HepG2 (cell line): Measurements from ENCODE around the gene EIF6. TPM values are rescaled to one million over a fixed set of nuclear protein-coding genes. Genes with fewer than 3 reads are reported as not detected.

ENCODE experiments used
- ARHGAP35 ChIP-seq: sonication (generic); formaldehyde crosslinking; IDR thresholded peaks from 2 replicates; pipeline ENCODE4 v1.9.0; 2022; ENCODE audit warnings: mild to moderate bottlenecking, inconsistent platforms, moderate library complexity, missing genetic modification reagents, borderline replicate concordance
- NFE2 ChIP-seq: sonication (generic); formaldehyde crosslinking; IDR thresholded peaks from 2 replicates; pipeline ENCODE4 v1.4.0; 2020; ENCODE audit warnings: missing genetic modification reagents
- NFIB ChIP-seq: sonication (generic); formaldehyde crosslinking; IDR thresholded peaks from 2 replicates; pipeline ENCODE4 v1.9.0; 2021; ENCODE audit warnings: missing genetic modification reagents, mild to moderate bottlenecking, borderline replicate concordance
- RBAK ChIP-seq: sonication (generic); formaldehyde crosslinking; IDR thresholded peaks from 2 replicates; pipeline ENCODE4 v1.5.1; 2020; ENCODE audit warnings: mild to moderate bottlenecking, missing genetic modification reagents
- REPIN1 ChIP-seq: sonication (generic); formaldehyde crosslinking; IDR thresholded peaks from 2 replicates; pipeline ENCODE4 v1.8.0; 2022; ENCODE audit warnings: missing genetic modification reagents, low read depth, mild to moderate bottlenecking, borderline replicate concordance
- SMAD3 ChIP-seq: sonication (generic); formaldehyde crosslinking; IDR thresholded peaks from 2 replicates; pipeline ENCODE4 v1.4.0; 2020; ENCODE audit warnings: missing genetic modification reagents
- TBP ChIP-seq: sonication (generic); formaldehyde crosslinking; IDR thresholded peaks from 2 replicates; pipeline ENCODE4 v1.5.0; 2020; ENCODE audit warnings: missing genetic modification reagents
- XRCC5 ChIP-seq: fragments of 200-400 bp; formaldehyde crosslinking; optimal IDR thresholded peaks from 2 replicates; pipeline ENCODE3; 2017; ENCODE audit warnings: mild to moderate bottlenecking, low read length
- ZBTB1 ChIP-seq: sonication (generic); formaldehyde crosslinking; IDR thresholded peaks from 2 replicates; pipeline ENCODE4 v1.4.0; 2020; ENCODE audit warnings: missing genetic modification reagents, borderline replicate concordance
- ZNF230 ChIP-seq: sonication (generic); formaldehyde crosslinking; IDR thresholded peaks from 2 replicates; pipeline ENCODE4 v1.4.0; 2020; ENCODE audit warnings: mild to moderate bottlenecking, missing genetic modification reagents
- ZNF326 ChIP-seq: sonication (generic); formaldehyde crosslinking; IDR thresholded peaks from 2 replicates; pipeline ENCODE4 v1.4.0; 2020; ENCODE audit warnings: missing genetic modification reagents, borderline replicate concordance
- ZNF367 ChIP-seq: sonication (generic); formaldehyde crosslinking; IDR thresholded peaks from 2 replicates; pipeline ENCODE4 v1.4.0; 2020; ENCODE audit warnings: missing genetic modification reagents, borderline replicate concordance
- polyA plus RNA-seq, 8 experiments: library from polyadenylated mRNA; depleted of rRNA in 3 of 8; stranded (reverse) in 7 of 8; unstranded in 1 of 8; fragments of >200 nt; fragmentation: Illumina TruSeq in 4 of 8; extraction: Trizol in 4 of 8; gene quantifications; 2 replicates each; pipeline versions ENCODE4 v1.2.1 to v1.2.3, GENCODE V29; 2011 to 2016; ENCODE audit warnings: low read depth in 4 of 8, missing spikeins in 1 of 8, mixed read lengths in 1 of 8; ENCODE audit not compliant: insufficient read depth in 1 of 8
- total RNA-seq, 5 experiments: library from RNA; depleted of rRNA; stranded (reverse); fragments of >200 nt; fragmentation: Illumina TruSeq; extraction: Trizol; gene quantifications; 2 replicates each; pipeline ENCODE4 v1.2.3, GENCODE V29; 2016; ENCODE audit warnings: low read depth in 1 of 5
- TF ChIP-seq, protein P1 (sequence below): IDR thresholded peaks from 2 replicates; pipeline ENCODE4 v1.6.1; 2016; ENCODE audit warnings: control low read depth
- TF ChIP-seq, protein P2 (sequence below): IDR thresholded peaks from 2 replicates; pipeline ENCODE4 v1.6.1; 2018; ENCODE audit warnings: missing genetic modification reagents, mild to moderate bottlenecking, missing compliant biosample characterization
- TF ChIP-seq, protein P3 (sequence below): IDR thresholded peaks from 2 replicates; pipeline ENCODE4 v1.6.1; 2016; ENCODE audit warnings: low read depth, missing genetic modification reagents, missing compliant biosample characterization
- TF ChIP-seq, protein P4 (sequence below): sonication (generic); formaldehyde crosslinking; IDR thresholded peaks from 2 replicates; pipeline ENCODE4 v1.8.0; 2022; ENCODE audit warnings: missing genetic modification reagents, mild to moderate bottlenecking, inconsistent platforms, borderline replicate concordance
- TF ChIP-seq, protein P5 (sequence below): sonication (generic); formaldehyde crosslinking; IDR thresholded peaks from 2 replicates; pipeline ENCODE4 v1.8.0; 2022; ENCODE audit warnings: mild to moderate bottlenecking, missing genetic modification reagents, moderate library complexity

Gene EIF6
- total and polyA plus RNA-seq, 2 of the 13 experiments (the other 11 are each of a cell fraction or from before 2014, with no cell fraction given): 462 to 466 TPM

DNA sequence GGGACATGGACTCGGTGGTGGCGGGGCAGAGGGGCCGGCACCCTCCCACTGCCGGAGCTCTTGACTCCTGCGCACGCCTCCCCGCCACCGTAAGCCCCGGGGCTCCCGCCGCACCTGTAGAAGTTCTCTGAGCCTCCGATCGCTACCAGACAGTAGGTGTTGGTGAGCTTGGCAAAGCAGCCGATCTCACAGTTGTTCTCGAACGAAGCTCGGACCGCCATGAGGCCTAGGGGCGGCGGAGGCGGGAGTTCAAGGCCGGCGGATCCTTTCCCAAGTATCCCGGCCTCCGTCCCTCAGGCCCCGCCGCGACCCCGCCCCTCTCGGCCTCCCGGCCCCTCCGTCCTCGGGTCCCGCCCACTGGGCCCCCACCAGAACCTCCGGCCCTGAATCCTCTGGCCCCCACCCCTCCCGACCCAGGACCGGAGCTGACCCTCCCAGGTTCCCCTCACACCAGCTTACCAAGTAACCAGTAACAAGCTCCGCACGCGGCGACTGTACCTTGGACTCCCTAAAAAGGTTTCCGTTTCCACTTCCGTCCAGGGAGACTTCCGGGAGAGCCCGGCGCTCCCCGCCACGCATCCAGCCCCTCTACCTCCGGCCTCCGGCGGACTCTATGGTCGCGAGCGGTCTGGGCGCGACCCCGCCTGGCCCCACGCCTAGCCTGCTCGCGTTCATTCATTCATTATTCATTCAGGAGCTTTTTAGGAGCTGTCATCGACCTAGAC lies at the start of gene EIF6 (continued):
- TF ChIP-seq, protein P1, sequence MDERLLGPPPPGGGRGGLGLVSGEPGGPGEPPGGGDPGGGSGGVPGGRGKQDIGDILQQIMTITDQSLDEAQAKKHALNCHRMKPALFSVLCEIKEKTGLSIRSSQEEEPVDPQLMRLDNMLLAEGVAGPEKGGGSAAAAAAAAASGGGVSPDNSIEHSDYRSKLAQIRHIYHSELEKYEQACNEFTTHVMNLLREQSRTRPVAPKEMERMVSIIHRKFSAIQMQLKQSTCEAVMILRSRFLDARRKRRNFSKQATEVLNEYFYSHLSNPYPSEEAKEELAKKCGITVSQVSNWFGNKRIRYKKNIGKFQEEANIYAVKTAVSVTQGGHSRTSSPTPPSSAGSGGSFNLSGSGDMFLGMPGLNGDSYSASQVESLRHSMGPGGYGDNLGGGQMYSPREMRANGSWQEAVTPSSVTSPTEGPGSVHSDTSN: no peak
- TF ChIP-seq REPIN1 (peak; percentile 68; the same call in 1 of the 2 replicates), SMAD3 (CRISPR knock-in tag) (peak; percentile 29; the same call in 1 of the 2 replicates), RBAK (0 out of 2 replicates have a peak, but pooled peaks have one; percentile 18), TBP (CRISPR knock-in tag) (no peak), ZBTB1 (CRISPR knock-in tag) (no peak), XRCC5 (peak; percentile 98), ARHGAP35 (CRISPR knock-in tag) (peak; percentile 93), NFE2 (CRISPR knock-in tag) (0 out of 2 replicates have a peak, but pooled peaks have one; percentile 15), NFIB (CRISPR knock-in tag) (no peak), ZNF367 (CRISPR knock-in tag) (no peak), ZNF230 (CRISPR knock-in tag) (peak; percentile 70), ZNF326 (CRISPR knock-in tag) (no peak)
- TF ChIP-seq, protein P2, sequence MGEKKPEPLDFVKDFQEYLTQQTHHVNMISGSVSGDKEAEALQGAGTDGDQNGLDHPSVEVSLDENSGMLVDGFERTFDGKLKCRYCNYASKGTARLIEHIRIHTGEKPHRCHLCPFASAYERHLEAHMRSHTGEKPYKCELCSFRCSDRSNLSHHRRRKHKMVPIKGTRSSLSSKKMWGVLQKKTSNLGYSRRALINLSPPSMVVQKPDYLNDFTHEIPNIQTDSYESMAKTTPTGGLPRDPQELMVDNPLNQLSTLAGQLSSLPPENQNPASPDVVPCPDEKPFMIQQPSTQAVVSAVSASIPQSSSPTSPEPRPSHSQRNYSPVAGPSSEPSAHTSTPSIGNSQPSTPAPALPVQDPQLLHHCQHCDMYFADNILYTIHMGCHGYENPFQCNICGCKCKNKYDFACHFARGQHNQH: peak; percentile 90; the same call in 1 of the 2 replicates
- TF ChIP-seq, protein P3, sequence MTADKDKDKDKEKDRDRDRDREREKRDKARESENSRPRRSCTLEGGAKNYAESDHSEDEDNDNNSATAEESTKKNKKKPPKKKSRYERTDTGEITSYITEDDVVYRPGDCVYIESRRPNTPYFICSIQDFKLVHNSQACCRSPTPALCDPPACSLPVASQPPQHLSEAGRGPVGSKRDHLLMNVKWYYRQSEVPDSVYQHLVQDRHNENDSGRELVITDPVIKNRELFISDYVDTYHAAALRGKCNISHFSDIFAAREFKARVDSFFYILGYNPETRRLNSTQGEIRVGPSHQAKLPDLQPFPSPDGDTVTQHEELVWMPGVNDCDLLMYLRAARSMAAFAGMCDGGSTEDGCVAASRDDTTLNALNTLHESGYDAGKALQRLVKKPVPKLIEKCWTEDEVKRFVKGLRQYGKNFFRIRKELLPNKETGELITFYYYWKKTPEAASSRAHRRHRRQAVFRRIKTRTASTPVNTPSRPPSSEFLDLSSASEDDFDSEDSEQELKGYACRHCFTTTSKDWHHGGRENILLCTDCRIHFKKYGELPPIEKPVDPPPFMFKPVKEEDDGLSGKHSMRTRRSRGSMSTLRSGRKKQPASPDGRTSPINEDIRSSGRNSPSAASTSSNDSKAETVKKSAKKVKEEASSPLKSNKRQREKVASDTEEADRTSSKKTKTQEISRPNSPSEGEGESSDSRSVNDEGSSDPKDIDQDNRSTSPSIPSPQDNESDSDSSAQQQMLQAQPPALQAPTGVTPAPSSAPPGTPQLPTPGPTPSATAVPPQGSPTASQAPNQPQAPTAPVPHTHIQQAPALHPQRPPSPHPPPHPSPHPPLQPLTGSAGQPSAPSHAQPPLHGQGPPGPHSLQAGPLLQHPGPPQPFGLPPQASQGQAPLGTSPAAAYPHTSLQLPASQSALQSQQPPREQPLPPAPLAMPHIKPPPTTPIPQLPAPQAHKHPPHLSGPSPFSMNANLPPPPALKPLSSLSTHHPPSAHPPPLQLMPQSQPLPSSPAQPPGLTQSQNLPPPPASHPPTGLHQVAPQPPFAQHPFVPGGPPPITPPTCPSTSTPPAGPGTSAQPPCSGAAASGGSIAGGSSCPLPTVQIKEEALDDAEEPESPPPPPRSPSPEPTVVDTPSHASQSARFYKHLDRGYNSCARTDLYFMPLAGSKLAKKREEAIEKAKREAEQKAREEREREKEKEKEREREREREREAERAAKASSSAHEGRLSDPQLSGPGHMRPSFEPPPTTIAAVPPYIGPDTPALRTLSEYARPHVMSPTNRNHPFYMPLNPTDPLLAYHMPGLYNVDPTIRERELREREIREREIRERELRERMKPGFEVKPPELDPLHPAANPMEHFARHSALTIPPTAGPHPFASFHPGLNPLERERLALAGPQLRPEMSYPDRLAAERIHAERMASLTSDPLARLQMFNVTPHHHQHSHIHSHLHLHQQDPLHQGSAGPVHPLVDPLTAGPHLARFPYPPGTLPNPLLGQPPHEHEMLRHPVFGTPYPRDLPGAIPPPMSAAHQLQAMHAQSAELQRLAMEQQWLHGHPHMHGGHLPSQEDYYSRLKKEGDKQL (CRISPR knock-in tag): no peak
- TF ChIP-seq, protein P4, sequence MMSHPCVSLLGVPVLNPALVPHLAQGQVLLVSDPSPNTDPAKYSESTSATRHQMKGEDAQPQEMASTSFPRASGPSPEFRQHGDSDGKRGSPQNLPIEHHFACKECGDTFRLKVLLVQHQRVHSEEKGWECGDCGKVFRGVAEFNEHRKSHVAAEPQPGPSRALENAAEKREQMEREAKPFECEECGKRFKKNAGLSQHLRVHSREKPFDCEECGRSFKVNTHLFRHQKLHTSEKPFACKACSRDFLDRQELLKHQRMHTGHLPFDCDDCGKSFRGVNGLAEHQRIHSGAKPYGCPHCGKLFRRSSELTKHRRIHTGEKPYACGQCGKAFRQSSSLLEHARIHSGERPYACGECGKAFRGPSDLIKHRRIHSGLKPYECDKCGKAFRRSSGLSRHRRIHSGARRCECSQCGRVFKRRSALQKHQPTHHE (CRISPR knock-in tag): peak; percentile 60
- TF ChIP-seq, protein P5, sequence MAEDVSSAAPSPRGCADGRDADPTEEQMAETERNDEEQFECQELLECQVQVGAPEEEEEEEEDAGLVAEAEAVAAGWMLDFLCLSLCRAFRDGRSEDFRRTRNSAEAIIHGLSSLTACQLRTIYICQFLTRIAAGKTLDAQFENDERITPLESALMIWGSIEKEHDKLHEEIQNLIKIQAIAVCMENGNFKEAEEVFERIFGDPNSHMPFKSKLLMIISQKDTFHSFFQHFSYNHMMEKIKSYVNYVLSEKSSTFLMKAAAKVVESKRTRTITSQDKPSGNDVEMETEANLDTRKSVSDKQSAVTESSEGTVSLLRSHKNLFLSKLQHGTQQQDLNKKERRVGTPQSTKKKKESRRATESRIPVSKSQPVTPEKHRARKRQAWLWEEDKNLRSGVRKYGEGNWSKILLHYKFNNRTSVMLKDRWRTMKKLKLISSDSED (CRISPR knock-in tag): no peak; the same call in 1 of the 2 replicates
